DMS79 (cell line): ENCODE results near the gene ICE1.
"Not testable (repeated sequence)": the region's sequence is repeated elsewhere in the genome, so short reads cannot be mapped to it uniquely, and the experiment has no call there.

Experiments used
- DNase-seq: peaks from one replicate; lab custom pipeline; 2025; lab: John Stamatoyannopoulos, UW

The ICE1 gene

GRCh38 chr5:5421961-5422818, at the start of gene ICE1:
Gene ICE1 (plus strand): TSS chr5:5422677. CDS start chr5:5422916, 239 bp downstream.
- peak; percentile 91 for DNase-seq

DNA sequence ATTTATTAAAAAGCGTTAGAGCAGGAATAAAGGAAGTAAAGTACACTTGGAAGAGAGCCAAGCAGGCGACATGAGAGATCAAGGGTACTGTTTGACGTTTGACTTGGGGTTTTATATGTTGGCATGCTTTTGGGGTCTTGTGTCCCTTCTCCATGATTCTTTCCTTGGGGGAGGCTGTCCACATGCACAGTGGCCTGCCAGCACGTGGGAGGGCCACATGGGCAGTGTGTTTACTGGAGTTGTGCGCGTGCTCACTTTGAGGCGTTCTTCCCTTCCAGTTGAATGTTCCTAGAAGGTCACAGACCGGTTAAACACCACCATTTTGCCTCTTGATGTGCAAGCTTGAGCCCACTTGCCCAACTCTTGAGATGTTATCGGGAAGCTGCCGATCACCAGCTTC, 49.5 kb upstream of the ICE1 start:
- no peak for DNase-seq

- DNase-seq: no peak
These were observed 49.0 kb upstream of the ICE1 start for GRCh38 chr5:5373351-5373989.

- DNase-seq: no peak
These were observed 48.3 kb upstream of the ICE1 start for GRCh38 chr5:5374009-5374715.

- no peak for DNase-seq
These were observed 44.7 kb upstream of the ICE1 start for GRCh38 chr5:5377780-5378179.

GRCh38 chr5:5378531-5378930, 43.9 kb upstream of the ICE1 start:
- no peak for DNase-seq

- no peak for DNase-seq
These were observed 42.2 kb upstream of the ICE1 start for GRCh38 chr5:5380298-5380697.

DNA sequence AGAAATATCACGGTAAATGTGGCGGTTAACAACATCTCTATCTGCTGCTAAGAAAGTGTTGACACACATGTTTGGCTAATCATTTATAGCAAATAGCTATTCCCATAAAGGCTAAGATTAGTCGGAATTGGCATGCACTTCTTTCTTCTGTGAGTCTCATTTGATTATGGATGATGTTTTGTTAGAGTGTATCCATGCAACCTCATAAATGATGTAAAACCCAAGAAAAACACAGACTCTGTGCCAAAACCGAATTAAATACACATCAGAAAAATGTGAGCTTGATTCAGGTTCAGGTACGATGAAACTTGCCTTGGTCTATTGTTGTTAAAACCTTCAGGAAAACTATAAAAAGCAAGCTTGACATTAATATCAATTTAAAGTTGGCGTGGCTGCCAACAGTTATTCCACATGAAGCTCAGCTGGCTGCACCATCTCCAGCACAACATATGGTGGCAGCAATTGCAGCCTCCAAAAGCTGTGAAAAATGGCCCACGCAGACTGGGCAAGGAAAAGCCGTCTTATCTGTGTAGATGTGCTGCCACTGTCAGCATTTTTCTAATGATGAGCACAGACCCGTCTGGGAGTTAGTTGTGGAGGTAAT, 41.1 kb upstream of the ICE1 start:
- no peak for DNase-seq

DNA sequence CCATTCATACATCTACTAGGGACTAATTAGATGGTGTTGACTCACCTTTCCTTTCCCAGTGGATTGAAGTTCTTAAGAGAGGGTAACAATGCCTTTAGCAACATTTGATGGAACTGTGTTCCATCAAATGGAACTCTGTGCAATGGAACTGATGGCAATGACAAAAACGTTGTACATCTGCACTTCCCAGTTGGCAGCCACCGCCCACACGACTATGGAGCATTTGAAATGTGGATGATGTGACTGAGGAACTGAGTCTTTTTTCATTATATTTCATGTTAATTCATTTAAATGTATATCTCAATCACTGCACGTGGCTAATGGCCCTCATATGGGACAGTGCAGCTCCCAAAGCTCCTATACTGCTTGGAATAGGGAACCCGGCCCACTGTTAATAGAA, 39.0 kb upstream of the ICE1 start:
- no peak for DNase-seq

GRCh38 chr5:5384660-5385330, 37.7 kb upstream of the ICE1 start:
- no peak for DNase-seq

DNA sequence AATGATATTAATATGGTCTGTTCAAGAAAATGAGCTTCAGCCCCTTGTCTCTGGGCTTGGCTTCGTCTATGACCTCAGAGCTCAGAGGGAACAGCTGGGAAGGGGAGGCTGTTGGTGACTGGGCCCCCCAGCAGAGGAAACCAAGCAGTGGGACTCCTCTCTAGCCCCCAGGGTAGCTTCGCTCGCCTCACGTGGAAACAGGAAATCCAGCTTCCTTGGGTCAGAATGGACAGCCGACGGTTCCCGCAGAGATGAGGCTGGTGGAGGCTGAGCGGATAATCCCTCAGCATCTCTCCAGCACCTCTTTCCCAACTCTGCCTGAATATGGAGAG, 37.2 kb upstream of the ICE1 start:
- DNase-seq: no peak

DNA sequence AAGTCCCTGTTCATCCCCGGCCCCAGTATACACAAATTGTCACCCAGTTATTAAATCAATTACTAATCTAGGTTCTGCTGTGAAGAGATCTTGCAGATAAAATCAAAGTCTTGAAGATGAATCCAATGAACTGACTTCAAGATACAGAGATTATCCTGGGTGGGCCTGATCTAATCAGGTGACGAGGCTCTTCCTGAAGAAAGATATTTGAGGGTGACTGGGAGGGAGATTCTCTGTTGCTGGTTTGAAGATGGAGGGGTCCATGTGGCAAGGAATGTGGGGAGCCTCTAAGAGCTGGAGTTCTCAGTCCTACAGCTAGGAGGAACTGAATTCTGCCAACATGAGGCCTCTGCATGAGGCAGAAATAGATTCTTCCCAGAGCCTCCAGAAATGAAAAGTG, 36.1 kb upstream of the ICE1 start:
- no peak for DNase-seq

DNA sequence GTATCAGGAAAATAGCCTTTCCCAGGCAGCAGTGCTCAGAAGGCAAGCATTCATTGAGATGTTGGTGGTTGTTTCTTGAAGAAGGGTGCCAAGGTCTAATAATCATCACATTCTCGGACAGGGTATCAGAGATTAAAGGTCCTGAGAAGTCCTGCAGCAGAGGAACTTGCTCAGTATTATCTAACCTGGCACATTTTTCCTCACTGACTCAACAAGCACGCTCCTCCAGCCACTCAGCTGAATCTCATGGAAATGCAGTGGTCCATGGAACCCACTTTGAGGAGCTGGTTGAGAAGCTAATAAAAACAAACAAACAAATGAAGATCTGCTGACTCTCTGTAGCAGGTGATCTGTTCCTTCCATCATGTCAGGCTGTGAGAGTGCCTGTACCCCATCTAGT, 35.3 kb upstream of the ICE1 start:
- DNase-seq: no peak

DNA sequence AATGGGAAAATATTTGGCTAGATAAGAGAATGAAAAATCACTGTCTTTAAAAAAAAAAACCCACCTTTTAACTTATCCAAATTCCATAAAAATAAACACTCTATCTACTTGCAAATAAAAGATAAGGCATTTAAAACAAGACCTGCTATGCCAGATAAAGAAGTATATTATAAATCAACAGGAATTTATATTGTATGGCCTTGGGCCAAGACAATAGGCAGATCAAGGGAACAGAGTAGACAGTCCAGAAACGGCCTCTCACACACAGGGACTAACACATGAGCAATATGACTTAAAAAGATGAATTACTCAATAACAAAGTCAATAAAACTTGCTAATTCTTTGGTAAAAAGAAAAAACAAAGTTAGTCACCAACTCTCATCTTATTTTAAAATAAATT, 34.7 kb upstream of the ICE1 start:
- DNase-seq: no peak

DNA sequence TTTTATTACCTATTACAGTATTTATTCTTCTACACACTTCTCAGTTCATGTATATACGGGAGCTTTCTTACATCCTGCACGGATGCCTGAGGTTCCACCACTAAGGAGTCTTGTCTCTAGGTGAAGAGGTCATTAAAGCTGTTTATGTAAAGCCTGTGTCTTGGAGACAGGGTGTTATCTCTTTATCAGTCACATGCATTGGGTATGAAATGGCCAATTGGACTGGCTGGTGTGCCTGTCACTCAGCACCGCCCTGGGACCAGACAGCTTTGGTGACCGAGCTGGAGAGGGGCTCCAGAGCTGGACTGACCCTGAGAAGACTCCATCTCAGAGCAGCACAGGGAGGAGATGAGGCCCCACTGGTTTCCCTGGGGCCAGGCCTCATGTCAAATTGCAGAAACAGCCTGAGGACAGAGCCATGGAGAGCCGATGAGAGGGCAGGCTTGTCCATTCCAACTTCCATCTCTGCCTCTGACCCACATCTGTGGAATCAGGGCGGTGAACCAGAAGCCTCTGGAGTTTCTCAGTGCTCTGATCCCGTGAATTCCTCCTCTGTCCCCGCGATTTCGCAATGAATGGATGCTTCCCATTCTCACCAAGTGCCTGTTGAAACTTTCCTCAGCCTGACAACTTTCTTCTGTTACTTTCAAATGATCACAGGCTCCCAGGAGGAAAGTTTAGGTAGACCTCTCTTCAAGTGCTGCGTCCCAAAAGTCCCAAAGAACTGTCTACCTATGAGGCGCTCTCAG, 32.2 kb upstream of the ICE1 start:
- not testable (repeated sequence) for DNase-seq

- not testable (repeated sequence) for DNase-seq
These were observed 30.0 kb upstream of the ICE1 start for GRCh38 chr5:5392504-5392903.

DNA sequence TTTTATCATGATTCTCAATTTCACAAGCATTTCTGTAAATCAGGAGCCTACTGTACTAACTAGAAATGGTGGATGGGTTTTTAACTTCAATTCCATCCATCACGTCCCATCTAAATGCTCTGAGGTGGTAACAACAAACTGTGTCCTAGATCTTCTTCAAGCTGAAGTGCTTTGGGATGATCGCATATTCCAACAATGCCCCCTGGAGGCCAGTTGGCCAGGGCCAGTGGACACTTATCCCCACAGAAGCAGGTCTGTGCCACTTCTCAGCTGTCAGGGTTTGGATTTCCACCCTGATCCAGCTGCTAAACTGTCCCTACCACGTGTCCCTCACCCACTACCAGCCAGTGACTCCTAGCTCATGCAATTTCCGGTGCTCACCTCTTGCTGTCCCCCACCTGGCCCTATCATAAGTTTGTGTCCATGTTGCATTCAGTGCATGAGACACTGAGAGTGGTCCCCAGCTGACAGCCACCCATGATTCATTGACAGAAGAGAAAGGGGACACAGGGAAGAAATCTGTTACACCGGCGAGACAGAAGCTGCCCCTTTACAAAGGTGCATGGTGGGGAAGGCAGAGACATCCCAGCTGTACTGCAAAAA, 28.0 kb upstream of the ICE1 start:
- DNase-seq: not testable (repeated sequence)

DNA sequence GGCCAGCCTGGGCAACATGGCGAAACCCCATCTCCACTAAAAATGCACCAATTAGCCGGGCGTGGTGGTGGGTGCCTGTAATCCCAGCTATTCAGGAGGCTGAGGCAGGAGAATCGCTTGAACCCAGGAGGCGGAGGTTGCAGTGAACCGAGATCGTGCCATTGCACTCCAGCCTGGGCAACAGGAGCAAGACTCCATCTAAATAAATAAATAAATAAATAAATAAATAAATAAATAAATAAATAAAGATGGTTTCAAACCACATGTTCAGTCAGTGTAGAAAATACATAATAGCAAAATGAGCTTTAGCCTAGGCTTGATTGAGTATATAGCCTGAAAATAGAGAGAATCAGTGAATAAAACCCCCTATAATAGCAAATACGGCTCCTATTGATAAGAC, 27.4 kb upstream of the ICE1 start:
- not testable (repeated sequence) for DNase-seq

DNA sequence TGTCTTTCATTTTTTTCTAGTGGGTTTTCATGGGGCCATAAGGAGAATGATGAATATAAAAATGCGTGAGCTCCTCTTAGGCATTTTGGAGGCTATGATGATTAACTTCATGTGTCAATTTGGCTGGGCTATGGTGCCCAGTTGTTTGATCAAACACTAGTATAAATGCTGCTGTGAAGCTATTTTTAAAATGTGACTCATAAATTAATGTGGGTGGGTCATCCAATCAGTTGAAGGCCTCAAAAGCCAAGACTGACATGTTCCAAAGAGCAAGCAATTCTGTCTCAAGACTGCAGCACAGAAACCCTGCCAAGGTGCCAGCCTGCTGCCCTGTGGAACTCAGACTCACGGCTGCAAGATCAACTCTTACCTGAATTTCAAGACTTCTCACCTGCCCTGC, 24.4 kb upstream of the ICE1 start:
- DNase-seq: no peak

GRCh38 chr5:5401095-5401494, 21.4 kb upstream of the ICE1 start:
- DNase-seq: no peak

GRCh38 chr5:5403741-5404140, 18.7 kb upstream of the ICE1 start:
- no peak for DNase-seq
